Measurements from ENCODE around the gene CPEB4.

The CPEB4 gene

GRCh38 chr5:173920866-173921555 is 32.9 kb downstream of the CPEB4 start:
- Histone ChIP-seq H3K27ac (ENCODE audit: low read length, poor library complexity, severe bottlenecking) (peak overlapping the region; percentile 5), H2AFZ (ENCODE audit: low read depth, low read length) (no peak overlapping the region), H2AK5ac (ENCODE audit: low read length, severe bottlenecking) (peak overlapping the region; percentile 37), H3K4ac (ENCODE audit: low read depth in 1 of 2, low read length in 2 of 2) (peak overlapping the region in 1 of 2 experiments; percentile 37), H4K8ac (ENCODE audit: low read length) (no peak overlapping the region), H2BK15ac (ENCODE audit: low read depth, poor library complexity, severe bottlenecking) (no peak overlapping the region), H3K23ac (ENCODE audit: low read length in 2 of 2) (no peak overlapping the region), H3K18ac (ENCODE audit: low read depth in 1 of 2, low read length in 2 of 2) (no peak overlapping the region), H3K9me3 (ENCODE audit: control insufficient read depth, low read length) (no peaks in the 10 kb centered on the region), H2BK120ac (ENCODE audit: low read depth, low read length) (no peak overlapping the region), H4K91ac (ENCODE audit: low read length) (no peak overlapping the region), H3K14ac (ENCODE audit: low read length in 2 of 2) (no peak overlapping the region), H3K79me1 (replicated peaks; ENCODE audit: low read length, poor library complexity, severe bottlenecking) (peaks cover 14% of the 10 kb centered on the region), H3K4me1 (ENCODE audit: control insufficient read depth, insufficient read depth, low read depth, low read length) (peaks cover 6% of the 10 kb centered on the region), H3K36me3 (ENCODE audit: control insufficient read depth in 1 of 2, insufficient read depth in 2 of 2, low read depth in 1 of 2, low read length in 2 of 2) (peaks cover 3 to 13% of the 10 kb centered on the region in 2 experiments), H2BK12ac (ENCODE audit: low read length in 2 of 2) (no peak overlapping the region), H2BK5ac (ENCODE audit: low read depth, low read length, poor library complexity, severe bottlenecking) (no peak overlapping the region), H3K27me3 (ENCODE audit: control insufficient read depth in 1 of 2, insufficient read depth in 1 of 2, low read length in 2 of 2) (no peaks in the 10 kb centered on the region), H3K9ac (ENCODE audit: low read length) (no peak overlapping the region), H3K4me3 (ENCODE audit: insufficient read depth in 1 of 2, low read depth in 1 of 2, low read length in 2 of 2) (no peak overlapping the region), H3K4me2 (ENCODE audit: low read length, poor library complexity, severe bottlenecking) (no peak overlapping the region)
- 92% methylated on average over 3 of the region's 3 CpGs for WGBS
- DNase-seq = no peak

DNA sequence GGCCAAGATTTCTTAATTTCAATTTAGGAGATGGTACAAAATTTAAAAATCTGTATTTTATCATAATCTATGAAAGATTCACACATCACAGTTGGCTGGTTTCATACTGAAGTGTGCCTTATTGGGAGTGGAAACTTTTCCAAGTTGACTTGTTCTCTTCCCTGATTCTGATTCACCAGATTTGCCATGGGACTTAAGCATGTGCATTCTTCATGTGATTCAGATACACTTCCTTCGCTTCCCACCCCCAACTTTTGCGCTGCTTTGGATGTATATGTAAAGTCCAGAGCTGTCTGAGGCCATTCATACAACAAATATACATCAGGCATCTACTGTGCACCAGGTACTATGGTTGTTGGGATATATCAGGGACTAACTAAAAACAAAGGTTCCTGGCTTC is 34.4 kb downstream of the CPEB4 start:
- Histone ChIP-seq H3K4me1 (ENCODE audit: control insufficient read depth, insufficient read depth, low read depth, low read length) (peaks cover 6% of the 10 kb centered on the region), H3K4me3 (ENCODE audit: insufficient read depth in 1 of 2, low read depth in 1 of 2, low read length in 2 of 2) (peak overlapping the region in 1 of 2 experiments; percentile 6), H3K36me3 (ENCODE audit: control insufficient read depth in 1 of 2, insufficient read depth in 2 of 2, low read depth in 1 of 2, low read length in 2 of 2) (peaks cover 6 to 13% of the 10 kb centered on the region in 2 experiments), H3K18ac (ENCODE audit: low read depth in 1 of 2, low read length in 2 of 2) (no peak overlapping the region), H3K9me3 (ENCODE audit: control insufficient read depth, low read length) (no peaks in the 10 kb centered on the region), H3K14ac (ENCODE audit: low read length in 2 of 2) (no peak overlapping the region), H2AK5ac (ENCODE audit: low read length, severe bottlenecking) (no peak overlapping the region), H2BK12ac (ENCODE audit: low read length in 2 of 2) (no peak overlapping the region), H2BK120ac (ENCODE audit: low read depth, low read length) (no peak overlapping the region), H4K91ac (ENCODE audit: low read length) (no peak overlapping the region), H4K8ac (ENCODE audit: low read length) (no peak overlapping the region), H3K4ac (ENCODE audit: low read depth in 1 of 2, low read length in 2 of 2) (no peak overlapping the region), H3K27ac (ENCODE audit: low read length, poor library complexity, severe bottlenecking) (no peak overlapping the region), H3K27me3 (ENCODE audit: control insufficient read depth in 1 of 2, insufficient read depth in 1 of 2, low read length in 2 of 2) (no peaks in the 10 kb centered on the region), H2AFZ (ENCODE audit: low read depth, low read length) (no peak overlapping the region), H2BK15ac (ENCODE audit: low read depth, poor library complexity, severe bottlenecking) (no peak overlapping the region), H3K9ac (ENCODE audit: low read length) (no peak overlapping the region), H3K23ac (ENCODE audit: low read length in 2 of 2) (no peak overlapping the region), H3K79me1 (replicated peaks; ENCODE audit: low read length, poor library complexity, severe bottlenecking) (peaks cover 16% of the 10 kb centered on the region), H2BK5ac (ENCODE audit: low read depth, low read length, poor library complexity, severe bottlenecking) (no peak overlapping the region), H3K4me2 (ENCODE audit: low read length, poor library complexity, severe bottlenecking) (no peak overlapping the region)
- DNase-seq = no peak
- WGBS = no CpG with 5 or more reads among the region's 2 CpGs

- no peak overlapping the region for H4K8ac ChIP-seq (ENCODE audit: low read length)
- peak; percentile 72 for DNase-seq
- no peak overlapping the region for H2BK120ac ChIP-seq (ENCODE audit: low read depth, low read length)
- 54% methylated on average over 3 of the region's 3 CpGs for WGBS
- H3K79me1 ChIP-seq (replicated peaks; ENCODE audit: low read length, poor library complexity, severe bottlenecking) = peaks cover 16% of the 10 kb centered on the region
- no peak overlapping the region for H3K23ac ChIP-seq (ENCODE audit: low read length in 2 of 2)
- H3K4ac ChIP-seq (ENCODE audit: low read depth in 1 of 2, low read length in 2 of 2) = no peak overlapping the region
- H3K14ac ChIP-seq (ENCODE audit: low read length in 2 of 2) = no peak overlapping the region
- no peak overlapping the region for H3K18ac ChIP-seq (ENCODE audit: low read depth in 1 of 2, low read length in 2 of 2)
- H3K27ac ChIP-seq (ENCODE audit: low read length, poor library complexity, severe bottlenecking) = peak overlapping the region; percentile 23
- H3K4me1 ChIP-seq (ENCODE audit: control insufficient read depth, insufficient read depth, low read depth, low read length) = peaks cover 6% of the 10 kb centered on the region
- H3K36me3 ChIP-seq (ENCODE audit: control insufficient read depth in 1 of 2, insufficient read depth in 2 of 2, low read depth in 1 of 2, low read length in 2 of 2) = peaks cover 7 to 17% of the 10 kb centered on the region in 2 experiments
- H3K4me2 ChIP-seq (ENCODE audit: low read length, poor library complexity, severe bottlenecking) = no peak overlapping the region
- no peak overlapping the region for H2BK12ac ChIP-seq (ENCODE audit: low read length in 2 of 2)
- H3K9ac ChIP-seq (ENCODE audit: low read length) = peak overlapping the region; percentile 15
- no peak overlapping the region for H4K91ac ChIP-seq (ENCODE audit: low read length)
- no peaks in the 10 kb centered on the region for H3K9me3 ChIP-seq (ENCODE audit: control insufficient read depth, low read length)
- H3K27me3 ChIP-seq (ENCODE audit: control insufficient read depth in 1 of 2, insufficient read depth in 1 of 2, low read length in 2 of 2) = no peaks in the 10 kb centered on the region
- no peak overlapping the region for H2BK15ac ChIP-seq (ENCODE audit: low read depth, poor library complexity, severe bottlenecking)
- no peak overlapping the region for H2AFZ ChIP-seq (ENCODE audit: low read depth, low read length)
- no peak overlapping the region for H2BK5ac ChIP-seq (ENCODE audit: low read depth, low read length, poor library complexity, severe bottlenecking)
- no peak overlapping the region for H2AK5ac ChIP-seq (ENCODE audit: low read length, severe bottlenecking)
- no peak overlapping the region for H3K4me3 ChIP-seq (ENCODE audit: insufficient read depth in 1 of 2, low read depth in 1 of 2, low read length in 2 of 2)
Measured at GRCh38 chr5:173923218-173924095, 35.3 kb downstream of the CPEB4 start.

DNA sequence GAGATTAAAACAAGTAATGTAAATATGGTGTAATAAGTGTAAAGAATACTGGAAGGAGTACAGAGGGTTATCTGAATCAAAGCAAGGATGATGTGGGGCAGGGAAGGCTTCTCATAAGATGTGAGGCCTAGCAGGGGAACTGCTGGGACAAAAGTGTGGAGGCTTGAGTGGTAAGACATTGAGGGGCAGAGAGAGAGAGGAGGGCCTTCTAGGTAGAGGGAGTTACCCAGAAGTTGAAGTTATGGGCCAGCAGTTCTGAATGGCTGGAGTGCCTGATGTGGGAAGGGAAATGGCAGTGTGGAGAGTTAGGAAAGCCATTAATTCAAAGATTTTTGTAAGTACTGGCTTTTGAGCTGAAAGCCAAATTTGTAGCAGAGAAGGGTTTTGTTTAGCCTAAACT is 36.8 kb downstream of the CPEB4 start:
- Histone ChIP-seq H4K91ac (ENCODE audit: low read length) (peak overlapping the region; percentile 50), H2BK12ac (ENCODE audit: low read length in 2 of 2) (peak overlapping the region in 1 of 2 experiments; percentile 63), H3K36me3 (ENCODE audit: control insufficient read depth in 1 of 2, insufficient read depth in 2 of 2, low read depth in 1 of 2, low read length in 2 of 2) (peaks cover 7 to 21% of the 10 kb centered on the region in 2 experiments), H3K27me3 (ENCODE audit: control insufficient read depth in 1 of 2, insufficient read depth in 1 of 2, low read length in 2 of 2) (no peaks in the 10 kb centered on the region), H3K14ac (ENCODE audit: low read length in 2 of 2) (no peak overlapping the region), H2AK5ac (ENCODE audit: low read length, severe bottlenecking) (peak overlapping the region; percentile 19), H2AFZ (ENCODE audit: low read depth, low read length) (no peak overlapping the region), H3K9ac (ENCODE audit: low read length) (no peak overlapping the region), H2BK15ac (ENCODE audit: low read depth, poor library complexity, severe bottlenecking) (peak overlapping the region; percentile 23), H3K4ac (ENCODE audit: low read depth in 1 of 2, low read length in 2 of 2) (peak overlapping the region in 1 of 2 experiments; percentile 46), H3K79me1 (replicated peaks; ENCODE audit: low read length, poor library complexity, severe bottlenecking) (peaks cover 20% of the 10 kb centered on the region), H4K8ac (ENCODE audit: low read length) (peak overlapping the region; percentile 2), H3K27ac (ENCODE audit: low read length, poor library complexity, severe bottlenecking) (no peak overlapping the region), H3K4me3 (ENCODE audit: insufficient read depth in 1 of 2, low read depth in 1 of 2, low read length in 2 of 2) (no peak overlapping the region), H3K18ac (ENCODE audit: low read depth in 1 of 2, low read length in 2 of 2) (peak overlapping the region; percentile 46 to 70), H2BK5ac (ENCODE audit: low read depth, low read length, poor library complexity, severe bottlenecking) (no peak overlapping the region), H2BK120ac (ENCODE audit: low read depth, low read length) (peak overlapping the region; percentile 8), H3K4me2 (ENCODE audit: low read length, poor library complexity, severe bottlenecking) (no peak overlapping the region), H3K4me1 (ENCODE audit: control insufficient read depth, insufficient read depth, low read depth, low read length) (peaks cover 6% of the 10 kb centered on the region), H3K9me3 (ENCODE audit: control insufficient read depth, low read length) (no peaks in the 10 kb centered on the region), H3K23ac (ENCODE audit: low read length in 2 of 2) (no peak overlapping the region)
- no peak for DNase-seq
